Lower leg skin (tissue), 3 donors: ENCODE data around the gene FBXO15.

Source experiments
- POLR2A ChIP-seq, 2 donors: fragments of 450-650 bp; IDR thresholded peaks; one replicate each; pipeline ENCODE4 v1.6.1; 2016 to 2017; ENCODE audit warnings: antibody characterized with exemption in 2 of 2, mild to moderate bottlenecking in 1 of 2, moderate library complexity in 1 of 2
- TF ChIP-seq, protein P1 (sequence below), 3 donors: fragments of 450-650 bp; IDR thresholded peaks; one replicate each; pipeline ENCODE4 v1.5.1; 2016; ENCODE audit warnings: antibody characterized with exemption in 3 of 3, mild to moderate bottlenecking in 3 of 3, moderate library complexity in 2 of 3

GRCh38 chr18:74171910-74172606, 24.4 kb upstream of the FBXO15 start:
- TF ChIP-seq, protein P1, sequence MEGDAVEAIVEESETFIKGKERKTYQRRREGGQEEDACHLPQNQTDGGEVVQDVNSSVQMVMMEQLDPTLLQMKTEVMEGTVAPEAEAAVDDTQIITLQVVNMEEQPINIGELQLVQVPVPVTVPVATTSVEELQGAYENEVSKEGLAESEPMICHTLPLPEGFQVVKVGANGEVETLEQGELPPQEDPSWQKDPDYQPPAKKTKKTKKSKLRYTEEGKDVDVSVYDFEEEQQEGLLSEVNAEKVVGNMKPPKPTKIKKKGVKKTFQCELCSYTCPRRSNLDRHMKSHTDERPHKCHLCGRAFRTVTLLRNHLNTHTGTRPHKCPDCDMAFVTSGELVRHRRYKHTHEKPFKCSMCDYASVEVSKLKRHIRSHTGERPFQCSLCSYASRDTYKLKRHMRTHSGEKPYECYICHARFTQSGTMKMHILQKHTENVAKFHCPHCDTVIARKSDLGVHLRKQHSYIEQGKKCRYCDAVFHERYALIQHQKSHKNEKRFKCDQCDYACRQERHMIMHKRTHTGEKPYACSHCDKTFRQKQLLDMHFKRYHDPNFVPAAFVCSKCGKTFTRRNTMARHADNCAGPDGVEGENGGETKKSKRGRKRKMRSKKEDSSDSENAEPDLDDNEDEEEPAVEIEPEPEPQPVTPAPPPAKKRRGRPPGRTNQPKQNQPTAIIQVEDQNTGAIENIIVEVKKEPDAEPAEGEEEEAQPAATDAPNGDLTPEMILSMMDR (IDR thresholded peaks at IDR 0.05), result no peak
- TF ChIP-seq POLR2A (IDR thresholded peaks at IDR 0.05), result no peak
